Small intestine (tissue), 7 donors: ENCODE results near the gene S100A8. TPM values are rescaled to one million over a fixed set of nuclear protein-coding genes. Genes with fewer than 3 reads are reported as not detected.

Experiments used
- DNase-seq, 2 donors: peaks; one replicate each; pipeline versions ENCODE4 v3.0.0 to v3.0.0-alpha.2; 2013
- FAIRE-seq: peaks from 2 replicates; lab custom pipeline; 2012; peaks lifted over from hg19 to GRCh38; lab: Jason Lieb, UNC
- H3K27ac ChIP-seq, 3 donors: one replicate each; pipeline ENCODE4 v1.5.1; 2013; ENCODE audit warnings: low read length in 2 of 3, mild to moderate bottlenecking in 2 of 3, control low read depth in 1 of 3, inconsistent platforms in 1 of 3, low read depth in 1 of 3, moderate library complexity in 1 of 3
- H3K27me3 ChIP-seq, 3 donors: one replicate each; pipeline ENCODE4 v1.6.1; 2013; ENCODE audit warnings: low read length in 3 of 3, inconsistent platforms in 1 of 3; ENCODE audit not compliant: control insufficient read depth in 3 of 3, insufficient read depth in 3 of 3
- H3K36me3 ChIP-seq, 3 donors: one replicate each; pipeline ENCODE4 v1.6.1; 2013; ENCODE audit warnings: low read length in 3 of 3, inconsistent platforms in 1 of 3, low read depth in 1 of 3, mild to moderate bottlenecking in 1 of 3, moderate library complexity in 1 of 3; ENCODE audit not compliant: control insufficient read depth in 3 of 3, insufficient read depth in 2 of 3
- H3K4me1 ChIP-seq, 3 donors: one replicate each; pipeline ENCODE4 v1.6.1; 2013; ENCODE audit warnings: low read length in 2 of 3, inconsistent platforms in 1 of 3, low read depth in 1 of 3, mild to moderate bottlenecking in 1 of 3, moderate library complexity in 1 of 3; ENCODE audit not compliant: control insufficient read depth in 3 of 3, insufficient read depth in 2 of 3
- H3K4me3 ChIP-seq, 3 donors: one replicate each; pipeline ENCODE4 v1.5.1; 2013; ENCODE audit warnings: low read length in 3 of 3, control low read depth in 1 of 3, inconsistent platforms in 1 of 3, low read depth in 1 of 3, mild to moderate bottlenecking in 1 of 3, moderate library complexity in 1 of 3
- H3K9me3 ChIP-seq, 2 donors: one replicate each; pipeline ENCODE4 v1.6.1; 2013; ENCODE audit warnings: low read depth in 1 of 2, low read length in 1 of 2; ENCODE audit not compliant: control insufficient read depth in 2 of 2, insufficient read depth in 1 of 2
- WGBS, 3 donors: extraction: QIAGEN DNeasy Blood & Tissue Kit; methylation state at CpG; one replicate each; pipeline ENCODE4 v1.1.7; 2013; 5-methylcytosine and 5-hydroxymethylcytosine counted together
- polyA plus RNA-seq, 4 donors: library from polyadenylated mRNA; stranded (reverse) in 3 of 4; unstranded in 1 of 4; fragments of 200-250 nt in 3 of 4; fragments of 120-200 nt in 1 of 4; gene quantifications; one replicate each; pipeline versions ENCODE4 v1.2.1 to v1.2.3, GENCODE V29; 2013
- donor health status: healthy with polysubstance abuse.
- donor health status: control.
- donor health status: control.
- donor health status: Bipolar disorder and iron deficiency.
- donor health status: healthy.

The S100A8 gene
- polyA plus RNA-seq, 4 donors, result 10.2 to 208 (median 86.3) TPM

DNA sequence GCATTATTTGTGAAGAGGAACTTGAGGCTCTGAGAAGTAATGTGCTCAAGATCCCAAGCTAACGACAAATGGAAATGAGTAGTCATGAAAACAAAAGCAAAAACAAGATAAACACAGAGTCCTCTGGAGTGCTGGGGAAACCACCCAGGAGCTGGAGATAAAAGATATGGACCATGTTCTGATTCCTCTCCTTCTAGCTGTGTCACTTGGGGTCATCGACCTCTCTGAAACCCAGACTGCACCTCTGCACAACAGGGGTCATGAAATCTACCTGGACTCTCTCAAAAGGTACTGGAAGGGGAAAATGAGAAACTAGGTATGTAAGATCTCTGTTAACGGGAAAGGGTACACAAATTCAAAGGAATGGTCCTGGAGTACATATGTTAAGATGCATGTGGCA is 48.7 kb downstream of the S100A8 start:
- Histone ChIP-seq H3K4me1 (peaks cover 0 to 23% (median 0%) of the 10 kb centered on the region in 3 donors), H3K9me3 (no peaks in the 10 kb centered on the region), H3K27me3 (no peaks in the 10 kb centered on the region), H3K27ac (no peak overlapping the region), H3K4me3 (no peak overlapping the region), H3K36me3 (no peaks in the 10 kb centered on the region)
- 72 to 85% (median 76%) methylated on average over 3 of the region's 3 CpGs for WGBS, 3 donors
- FAIRE-seq, result no peak
- no peak for DNase-seq

DNA sequence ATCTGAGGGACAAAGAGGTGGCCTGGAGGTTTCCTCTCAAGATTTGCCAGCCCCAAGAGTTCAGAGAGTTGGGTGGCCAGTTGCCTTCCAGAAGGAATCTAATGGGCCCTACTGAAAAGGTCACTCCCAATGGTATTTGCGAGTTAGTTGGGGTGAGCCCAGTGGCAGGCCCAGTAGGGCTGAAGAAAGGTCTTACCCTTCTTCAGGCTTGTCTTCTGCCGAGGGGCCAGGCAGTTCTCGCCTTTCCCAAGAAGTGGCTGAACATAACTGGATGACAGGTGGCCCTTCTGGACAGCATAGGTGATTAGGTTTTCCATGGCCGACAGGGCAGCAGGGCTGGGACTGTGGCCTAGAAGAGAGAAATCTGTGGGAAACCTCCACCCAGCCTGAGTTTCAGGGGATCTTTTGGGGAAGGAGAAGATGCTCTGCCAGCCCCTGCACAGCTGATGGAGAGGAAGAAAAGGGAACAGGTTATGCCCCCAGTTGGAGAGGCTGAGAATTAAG is 49.4 kb downstream of the S100A8 start:
- WGBS, 3 donors, result 89 to 94% (median 92%) methylated on average over 4 of the region's 4 CpGs
- Histone ChIP-seq H3K36me3 (no peaks in the 10 kb centered on the region), H3K27ac (no peak overlapping the region), H3K9me3 (no peaks in the 10 kb centered on the region), H3K4me1 (peaks cover 0 to 23% (median 0%) of the 10 kb centered on the region in 3 donors), H3K27me3 (peaks cover 0 to 2% (median 0%) of the 10 kb centered on the region in 3 donors), H3K4me3 (no peak overlapping the region)
- FAIRE-seq (no peak), DNase-seq (no peak)

DNA sequence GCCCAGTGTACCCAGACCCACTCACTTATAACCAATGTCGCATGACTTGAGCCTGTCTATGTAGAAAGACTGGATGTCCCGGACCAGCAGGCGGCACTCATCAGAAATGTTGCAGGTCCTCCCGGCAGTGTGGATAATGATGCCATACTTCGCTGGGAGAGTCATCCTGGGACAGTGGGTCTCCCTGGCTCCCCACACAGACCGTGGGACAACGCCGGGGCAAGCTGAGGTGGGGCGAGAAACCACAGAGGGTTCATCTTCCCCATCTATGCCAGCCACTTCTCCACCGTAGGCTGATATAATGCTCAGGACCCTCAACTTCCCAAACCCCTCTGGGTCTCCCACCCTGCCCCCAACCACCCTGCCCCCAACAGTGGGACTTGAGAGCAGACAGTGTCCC is 50.5 kb downstream of the S100A8 start:
- no peaks in the 10 kb centered on the region for H3K9me3 ChIP-seq
- H3K27ac ChIP-seq, result no peak overlapping the region
- no peak overlapping the region for H3K4me3 ChIP-seq
- DNase-seq (no peak), FAIRE-seq (no peak)
- H3K27me3 ChIP-seq, result peaks cover 0 to 2% (median 0%) of the 10 kb centered on the region in 3 donors
- peaks cover 0 to 18% (median 0%) of the 10 kb centered on the region in 3 donors for H3K4me1 ChIP-seq
- 83 to 93% (median 91%) methylated on average over 10 of the region's 10 CpGs for WGBS, 3 donors
- no peaks in the 10 kb centered on the region for H3K36me3 ChIP-seq

Other genes starting within 250 kb of the S100A8 start
- gene SPRR2G, start 240.2 kb downstream of the S100A8 start, polyA plus RNA-seq, result not detected
- gene LELP1, start 187.6 kb downstream of the S100A8 start, polyA plus RNA-seq, result not detected
- gene PRR9, start 173.5 kb downstream of the S100A8 start, polyA plus RNA-seq, result not detected
- not detected for gene LORICRIN, start 131.4 kb downstream of the S100A8 start, polyA plus RNA-seq
- gene PGLYRP3, start 78.1 kb downstream of the S100A8 start, polyA plus RNA-seq, result under 1 TPM in 1 of 4 donors, not detected in 3; 0.07 TPM
- under 1 TPM in 2 of 4 donors, not detected in 2; 0.18 to 0.33 TPM for gene PGLYRP4, start 42.2 kb downstream of the S100A8 start, polyA plus RNA-seq
- gene S100A9, start 33.2 kb downstream of the S100A8 start, polyA plus RNA-seq, result 100 to 1,000 TPM in 2 of 4 donors, 10 to 100 TPM in 2; 57.0 to 509 (median 97.5) TPM
- gene S100A12, start 15.5 kb downstream of the S100A8 start, polyA plus RNA-seq, result 1 to 10 TPM in 2 of 4 donors, under 1 TPM in 1, not detected in 1; 0.85 to 6.7 (median 2.8) TPM
- not detected for gene S100A7A, start 25.4 kb upstream of the S100A8 start, polyA plus RNA-seq
- gene S100A7, start 69.6 kb upstream of the S100A8 start, polyA plus RNA-seq, result not detected
- 1,000 to 10,000 TPM in 3 of 4 donors, 100 to 1,000 TPM in 1; 313 to 4,929 (median 1,988) TPM for gene S100A6, start 144.9 kb upstream of the S100A8 start, polyA plus RNA-seq
- under 1 TPM in 1 of 4 donors, not detected in 3; 0.18 TPM for gene S100A5, start 149.9 kb upstream of the S100A8 start, polyA plus RNA-seq
- gene S100A4, start 154.7 kb upstream of the S100A8 start, polyA plus RNA-seq, result 100 to 1,000 TPM in 2 of 4 donors, 10 to 100 TPM in 1, 1 to 10 TPM in 1; 7.6 to 230 (median 78.7) TPM
- gene S100A3, start 158.2 kb upstream of the S100A8 start, polyA plus RNA-seq, result 1 to 10 TPM in 2 of 4 donors, under 1 TPM in 1, not detected in 1; 0.06 to 4.3 (median 2.1) TPM
- 1 to 10 TPM in 3 of 4 donors, under 1 TPM in 1; 0.43 to 9.8 (median 4.5) TPM for gene S100A2, start 174.8 kb upstream of the S100A8 start, polyA plus RNA-seq
- 100 to 1,000 TPM; 122 to 389 (median 315) TPM for gene S100A16, start 222.1 kb upstream of the S100A8 start, polyA plus RNA-seq
- gene S100A14, start 225.3 kb upstream of the S100A8 start, polyA plus RNA-seq, result 100 to 1,000 TPM; 356 to 952 (median 630) TPM
- 100 to 1,000 TPM in 2 of 4 donors, 10 to 100 TPM in 2; 50.1 to 132 (median 83.1) TPM for gene S100A13, start 236.4 kb upstream of the S100A8 start, polyA plus RNA-seq
- 10 to 100 TPM in 1 of 4 donors, 1 to 10 TPM in 3; 2.7 to 13.5 (median 3.5) TPM for gene S100A1, start 237.4 kb upstream of the S100A8 start, polyA plus RNA-seq
- gene CHTOP, start 243.0 kb upstream of the S100A8 start, polyA plus RNA-seq, result 10 to 100 TPM; 40.3 to 98.4 (median 49.4) TPM